CD14-positive monocyte (primary cell): ENCODE measurements around the gene PAWR. TPM values are rescaled to one million over a fixed set of nuclear protein-coding genes. Genes with fewer than 3 reads are reported as not detected.

Experiments used
- DNase-seq, 3 donors: peaks; one replicate each; pipeline ENCODE4 v3.0.0-alpha.2; 2011 to 2022
- H2AFZ ChIP-seq: 2 replicates; pipeline ENCODE4 v1.6.0; 2012; ENCODE audit warnings: mild to moderate bottlenecking, low read depth, low read length, inconsistent platforms; ENCODE audit not compliant: insufficient read depth, poor library complexity, severe bottlenecking
- H3K27ac ChIP-seq, 2 donors: 1 replicate in 1 of 2; 2 replicates in 1 of 2; pipeline ENCODE4 v1.5.1; 2012 to 2013; ENCODE audit warnings: low read length in 2 of 2, control low read depth in 1 of 2, inconsistent platforms in 1 of 2, low read depth in 1 of 2, mild to moderate bottlenecking in 1 of 2
- H3K27me3 ChIP-seq, 2 donors: one replicate each; pipeline versions ENCODE4 v1.6.0 to v1.6.1; 2011 to 2013; ENCODE audit warnings: low read length in 2 of 2; ENCODE audit not compliant: control insufficient read depth in 2 of 2, insufficient read depth in 2 of 2
- H3K36me3 ChIP-seq, 2 donors: replicated peaks in 1 of 2; 1 replicate in 1 of 2; 2 replicates in 1 of 2; pipeline versions ENCODE4 v1.5.1 to v1.6.1; 2012 to 2013; ENCODE audit warnings: low read length in 2 of 2, control low read depth in 1 of 2, inconsistent platforms in 1 of 2, mild to moderate bottlenecking in 1 of 2; ENCODE audit not compliant: insufficient read depth in 2 of 2, control insufficient read depth in 1 of 2
- H3K4me1 ChIP-seq, 2 donors: 1 replicate in 1 of 2; 2 replicates in 1 of 2; pipeline versions ENCODE4 v1.5.1 to v1.6.1; 2012 to 2013; ENCODE audit warnings: low read length in 2 of 2, control low read depth in 1 of 2, inconsistent platforms in 1 of 2, mild to moderate bottlenecking in 1 of 2, moderate library complexity in 1 of 2; ENCODE audit not compliant: insufficient read depth in 2 of 2, control insufficient read depth in 1 of 2
- H3K4me2 ChIP-seq: replicated peaks from 2 replicates; pipeline ENCODE3; 2012; ENCODE audit warnings: low read length, moderate library complexity, mild to moderate bottlenecking; ENCODE audit not compliant: poor library complexity, severe bottlenecking; ENCODE audit errors: extremely low read depth
- H3K4me3 ChIP-seq, 3 experiments: fragments of 200-600 bp in 1 of 3; sonication (generic) in 1 of 3; replicated peaks in 1 of 3; 1 replicate in 2 of 3; 2 replicates in 1 of 3; pipeline ENCODE4 v1.5.1; 2011 to 2013; ENCODE audit warnings: low read length in 3 of 3, mild to moderate bottlenecking in 3 of 3, control low read depth in 2 of 3, low read depth in 2 of 3, inconsistent platforms in 1 of 3, moderate library complexity in 1 of 3
- H3K79me2 ChIP-seq: 2 replicates; pipeline ENCODE4 v1.6.0; 2012; ENCODE audit warnings: mild to moderate bottlenecking, control low read depth, inconsistent platforms, low read length, moderate library complexity; ENCODE audit not compliant: insufficient read depth
- H3K9ac ChIP-seq: 2 replicates; pipeline ENCODE4 v1.6.0; 2017; ENCODE audit warnings: low read length, mild to moderate bottlenecking; ENCODE audit not compliant: insufficient read depth, poor library complexity, severe bottlenecking
- H3K9me3 ChIP-seq, 2 donors: replicated peaks in 1 of 2; 1 replicate in 1 of 2; 2 replicates in 1 of 2; pipeline versions ENCODE4 v1.5.1 to v1.6.1; 2012 to 2013; ENCODE audit warnings: low read length in 2 of 2, control low read depth in 1 of 2; ENCODE audit not compliant: control insufficient read depth in 1 of 2, insufficient read depth in 1 of 2
- H4K20me1 ChIP-seq: 2 replicates; pipeline ENCODE4 v1.6.0; 2012; ENCODE audit warnings: mild to moderate bottlenecking, low read length, control low read depth, moderate library complexity; ENCODE audit not compliant: insufficient read depth
- H3K27ac Mint-ChIP-seq, 7 donors: one replicate each; pipeline ENCODE4 v1.8.0; 2020; ENCODE audit warnings: mild to moderate bottlenecking in 7 of 7, mixed read lengths in 7 of 7, moderate library complexity in 6 of 7, inconsistent platforms in 2 of 7
- H3K27me3 Mint-ChIP-seq, 3 donors: one replicate each; pipeline ENCODE4 v1.8.0; 2021 to 2022; ENCODE audit warnings: low read depth in 3 of 3, mild to moderate bottlenecking in 3 of 3, mixed read lengths in 3 of 3, moderate library complexity in 3 of 3, inconsistent platforms in 1 of 3
- H3K36me3 Mint-ChIP-seq, 2 donors: one replicate each; pipeline ENCODE4 v1.8.0; 2020; ENCODE audit warnings: mixed read lengths in 2 of 2, inconsistent platforms in 1 of 2, mild to moderate bottlenecking in 1 of 2
- H3K4me1 Mint-ChIP-seq: one replicate; pipeline ENCODE4 v1.8.0; 2020; ENCODE audit warnings: mild to moderate bottlenecking, mixed read lengths
- H3K4me3 Mint-ChIP-seq, 2 donors: one replicate each; pipeline ENCODE4 v1.8.0; 2020; ENCODE audit warnings: mild to moderate bottlenecking in 2 of 2, mixed read lengths in 2 of 2, moderate library complexity in 1 of 2
- H3K9me3 Mint-ChIP-seq, 7 donors: one replicate each; pipeline ENCODE4 v1.8.0; 2020 to 2022; ENCODE audit warnings: mixed read lengths in 7 of 7, mild to moderate bottlenecking in 6 of 7, moderate library complexity in 6 of 7, inconsistent platforms in 2 of 7
- CTCF ChIP-seq: fragments of 200-600 bp; IDR thresholded peaks from one replicate; pipeline ENCODE4 v1.8.0; 2022; ENCODE audit warnings: antibody characterized with exemption, mild to moderate bottlenecking
- WGBS: methylation state at CpG from one replicate; pipeline ENCODE4 v1.1.5; 2013; ENCODE audit warnings: missing lambda C conversion rate; ENCODE audit not compliant: insufficient coverage; 5-methylcytosine and 5-hydroxymethylcytosine counted together
- intact Hi-C, 2 donors: fragments of 100-400 bp; cut with micrococcal nuclease; formaldehyde crosslinking; loops; one replicate each; pipeline versions ENCODE4 v1.15.0 to v1.15.1; 2023
- polyA plus RNA-seq, 3 donors: library from polyadenylated mRNA; depleted of rRNA in 1 of 3; unstranded in 2 of 3; stranded (reverse) in 1 of 3; fragments of 300-500 nt in 2 of 3; fragments of >200 nt in 1 of 3; fragmentation: Illumina TruSeq in 2 of 3; gene quantifications; 1 replicate in 2 of 3; 2 replicates in 1 of 3; pipeline ENCODE4 v1.2.3, GENCODE V29; 2012 to 2021

The PAWR gene
- polyA plus RNA-seq, 3 donors, result 0.03 TPM; not detected in 1

GRCh38 chr12:79682593-79682992 is 8.2 kb downstream of the PAWR start:
- H3K4me3 ChIP-seq, result no peak overlapping the region
- H3K4me2 ChIP-seq, result no peak overlapping the region
- H3K27me3 ChIP-seq, result peaks cover 0 to under 1% of the 10 kb centered on the region in 2 donors
- no peaks in the 10 kb centered on the region for H3K79me2 ChIP-seq
- no CpG with 5 or more reads among the region's 1 CpG for WGBS
- DNase-seq, result no peak
- no peaks in the 10 kb centered on the region for H3K36me3 ChIP-seq
- no peak overlapping the region for H3K9ac ChIP-seq
- Mint-ChIP-seq H3K27ac (no peak overlapping the region), H3K9me3 (no peaks in the 10 kb centered on the region), H3K4me3 (no peak overlapping the region), H3K27me3 (peaks cover 0 to under 1% (median 0%) of the 10 kb centered on the region in 3 donors), H3K36me3 (no peaks in the 10 kb centered on the region), H3K4me1 (no peaks in the 10 kb centered on the region)
- intact Hi-C loops, result no loop called here
- no peaks in the 10 kb centered on the region for H4K20me1 ChIP-seq
- H3K9me3 ChIP-seq, result no peaks in the 10 kb centered on the region
- H3K4me1 ChIP-seq, result no peaks in the 10 kb centered on the region
- H3K27ac ChIP-seq, result no peak overlapping the region
- TF ChIP-seq CTCF, result no peak
- H2AFZ ChIP-seq, result no peak overlapping the region

- H3K79me2 ChIP-seq, result no peaks in the 10 kb centered on the region
Measured at GRCh38 chr12:79681008-79681590, 9.7 kb downstream of the PAWR start.

More at GRCh38 chr12:79681008-79681590, 9.7 kb downstream of the PAWR start:
- Mint-ChIP-seq H3K27ac (peak overlapping the region in 1 of 7 donors; percentile 41), H3K9me3 (no peaks in the 10 kb centered on the region), H3K36me3 (no peaks in the 10 kb centered on the region), H3K4me3 (no peak overlapping the region), H3K4me1 (no peaks in the 10 kb centered on the region), H3K27me3 (no peaks in the 10 kb centered on the region)
- H3K4me1 ChIP-seq, result no peaks in the 10 kb centered on the region
- TF ChIP-seq CTCF, result no peak
- no peaks in the 10 kb centered on the region for H3K9me3 ChIP-seq
- H3K36me3 ChIP-seq, result no peaks in the 10 kb centered on the region
- H3K4me3 ChIP-seq, result no peak overlapping the region
- H3K27me3 ChIP-seq, result no peaks in the 10 kb centered on the region
- intact Hi-C loops, result no loop called here
- no peak overlapping the region for H3K4me2 ChIP-seq
- no peak overlapping the region for H3K27ac ChIP-seq
- no peak overlapping the region for H2AFZ ChIP-seq
- no peaks in the 10 kb centered on the region for H4K20me1 ChIP-seq
- WGBS, result no CpG with 5 or more reads among the region's 2 CpGs
- DNase-seq, result no peak
- H3K9ac ChIP-seq, result no peak overlapping the region
